Measurements from ENCODE around the gene LRRC8E.

DNA sequence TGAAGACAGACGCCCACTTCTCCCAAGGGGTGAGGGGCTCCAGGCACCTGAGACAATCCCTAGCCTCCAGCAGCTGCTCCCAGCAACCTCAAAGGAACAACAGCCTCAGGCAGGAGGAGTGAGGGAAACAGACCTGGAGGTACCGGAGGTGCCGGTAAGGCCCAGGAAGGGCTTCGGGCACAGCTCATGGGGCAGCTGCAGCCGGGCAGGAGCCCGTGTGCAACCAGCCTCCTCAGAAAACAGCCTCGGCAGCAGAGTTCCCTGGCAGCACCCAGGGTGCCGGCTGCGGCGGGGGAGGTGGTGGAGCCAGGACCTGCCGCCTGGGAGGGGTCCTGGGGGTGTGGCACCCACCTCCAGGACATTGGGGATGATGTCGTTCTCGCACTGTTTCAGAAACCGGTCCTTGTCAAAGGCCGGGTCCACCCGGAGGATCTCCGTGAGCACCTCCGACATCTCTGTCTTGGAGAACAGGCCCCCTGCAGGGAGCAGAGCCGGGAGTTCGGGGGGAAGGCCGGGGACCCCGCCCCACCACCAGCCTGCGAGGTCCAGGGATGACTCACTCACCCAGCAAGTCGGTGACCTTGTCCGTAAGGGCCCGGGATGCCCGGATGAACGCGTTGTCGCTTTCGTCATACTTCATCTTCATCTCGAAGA, 44.1 kb downstream of the LRRC8E start:
- TF ChIP-seq, protein P1, sequence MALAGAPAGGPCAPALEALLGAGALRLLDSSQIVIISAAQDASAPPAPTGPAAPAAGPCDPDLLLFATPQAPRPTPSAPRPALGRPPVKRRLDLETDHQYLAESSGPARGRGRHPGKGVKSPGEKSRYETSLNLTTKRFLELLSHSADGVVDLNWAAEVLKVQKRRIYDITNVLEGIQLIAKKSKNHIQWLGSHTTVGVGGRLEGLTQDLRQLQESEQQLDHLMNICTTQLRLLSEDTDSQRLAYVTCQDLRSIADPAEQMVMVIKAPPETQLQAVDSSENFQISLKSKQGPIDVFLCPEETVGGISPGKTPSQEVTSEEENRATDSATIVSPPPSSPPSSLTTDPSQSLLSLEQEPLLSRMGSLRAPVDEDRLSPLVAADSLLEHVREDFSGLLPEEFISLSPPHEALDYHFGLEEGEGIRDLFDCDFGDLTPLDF (CRISPR knock-in tag; IDR thresholded peaks at IDR 0.05), result no peak
- TF ChIP-seq, protein P2, sequence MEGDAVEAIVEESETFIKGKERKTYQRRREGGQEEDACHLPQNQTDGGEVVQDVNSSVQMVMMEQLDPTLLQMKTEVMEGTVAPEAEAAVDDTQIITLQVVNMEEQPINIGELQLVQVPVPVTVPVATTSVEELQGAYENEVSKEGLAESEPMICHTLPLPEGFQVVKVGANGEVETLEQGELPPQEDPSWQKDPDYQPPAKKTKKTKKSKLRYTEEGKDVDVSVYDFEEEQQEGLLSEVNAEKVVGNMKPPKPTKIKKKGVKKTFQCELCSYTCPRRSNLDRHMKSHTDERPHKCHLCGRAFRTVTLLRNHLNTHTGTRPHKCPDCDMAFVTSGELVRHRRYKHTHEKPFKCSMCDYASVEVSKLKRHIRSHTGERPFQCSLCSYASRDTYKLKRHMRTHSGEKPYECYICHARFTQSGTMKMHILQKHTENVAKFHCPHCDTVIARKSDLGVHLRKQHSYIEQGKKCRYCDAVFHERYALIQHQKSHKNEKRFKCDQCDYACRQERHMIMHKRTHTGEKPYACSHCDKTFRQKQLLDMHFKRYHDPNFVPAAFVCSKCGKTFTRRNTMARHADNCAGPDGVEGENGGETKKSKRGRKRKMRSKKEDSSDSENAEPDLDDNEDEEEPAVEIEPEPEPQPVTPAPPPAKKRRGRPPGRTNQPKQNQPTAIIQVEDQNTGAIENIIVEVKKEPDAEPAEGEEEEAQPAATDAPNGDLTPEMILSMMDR (IDR thresholded peaks at IDR 0.05), result no peak
- TF ChIP-seq, protein P3, sequence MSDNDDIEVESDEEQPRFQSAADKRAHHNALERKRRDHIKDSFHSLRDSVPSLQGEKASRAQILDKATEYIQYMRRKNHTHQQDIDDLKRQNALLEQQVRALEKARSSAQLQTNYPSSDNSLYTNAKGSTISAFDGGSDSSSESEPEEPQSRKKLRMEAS (CRISPR knock-in tag; IDR thresholded peaks at IDR 0.05), result no peak
- TF ChIP-seq, protein P4, sequence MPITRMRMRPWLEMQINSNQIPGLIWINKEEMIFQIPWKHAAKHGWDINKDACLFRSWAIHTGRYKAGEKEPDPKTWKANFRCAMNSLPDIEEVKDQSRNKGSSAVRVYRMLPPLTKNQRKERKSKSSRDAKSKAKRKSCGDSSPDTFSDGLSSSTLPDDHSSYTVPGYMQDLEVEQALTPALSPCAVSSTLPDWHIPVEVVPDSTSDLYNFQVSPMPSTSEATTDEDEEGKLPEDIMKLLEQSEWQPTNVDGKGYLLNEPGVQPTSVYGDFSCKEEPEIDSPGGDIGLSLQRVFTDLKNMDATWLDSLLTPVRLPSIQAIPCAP (CRISPR knock-in tag; IDR thresholded peaks at IDR 0.05), result no peak
- no peak for TF ChIP-seq EMX1 (CRISPR knock-in tag; IDR thresholded peaks at IDR 0.05)
- TF ChIP-seq, protein P5, sequence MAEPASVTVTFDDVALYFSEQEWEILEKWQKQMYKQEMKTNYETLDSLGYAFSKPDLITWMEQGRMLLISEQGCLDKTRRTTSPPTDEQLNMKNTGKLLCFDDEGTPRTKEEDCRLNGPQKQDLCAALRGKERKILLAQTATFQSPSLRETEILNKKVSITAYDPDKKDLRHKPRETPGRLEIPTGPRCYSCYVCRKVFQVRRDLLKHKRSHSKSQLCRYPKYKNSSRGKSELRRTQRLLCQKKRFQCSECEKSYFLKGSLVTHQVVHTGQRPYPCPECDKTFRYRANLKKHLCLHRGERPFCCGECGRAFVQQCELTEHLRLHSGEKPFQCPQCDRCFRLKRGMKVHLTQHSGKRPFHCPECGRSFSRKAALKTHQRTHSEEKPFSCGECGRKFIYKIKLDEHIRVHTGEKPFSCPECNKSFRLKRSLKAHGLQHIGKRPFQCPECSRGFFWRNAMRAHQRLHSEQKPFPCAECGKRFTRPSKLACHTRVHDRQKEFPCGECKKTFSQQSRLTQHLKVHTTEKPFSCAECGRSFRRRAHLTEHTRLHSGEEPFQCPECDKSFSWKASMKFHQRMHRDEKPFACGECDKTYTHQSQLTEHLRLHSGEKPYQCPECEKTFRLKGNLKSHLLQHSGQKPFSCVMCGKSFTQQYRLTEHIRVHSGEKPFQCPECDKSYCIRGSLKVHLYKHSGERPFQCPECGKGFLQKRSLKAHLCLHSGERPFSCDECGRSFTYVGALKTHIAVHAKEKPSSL (CRISPR knock-in tag; conservative IDR thresholded peaks at IDR 0.05), result no peak

Measured in WTC11 (cell line).